K562 (cell line): ENCODE results near the gene FAM219B. TPM values are rescaled to one million over a fixed set of nuclear protein-coding genes. Genes with fewer than 3 reads are reported as not detected.

ENCODE experiments used
- CC2D1A ChIP-seq: fragments of 450-650 bp; IDR thresholded peaks from 2 replicates; pipeline ENCODE4 v1.6.1; 2017; ENCODE audit warnings: mild to moderate bottlenecking
- CHCHD3 ChIP-seq: fragments of 250-450 bp; sonication (Bioruptor Pico); IDR thresholded peaks from 2 replicates; pipeline ENCODE4 v2.1.2; 2022; ENCODE audit warnings: mild to moderate bottlenecking
- EWSR1 ChIP-seq: fragments of 450-650 bp; IDR thresholded peaks from 2 replicates; pipeline ENCODE4 v1.6.1; 2018; ENCODE audit warnings: borderline replicate concordance, mild to moderate bottlenecking, low read depth, moderate library complexity; ENCODE audit not compliant: partially characterized antibody
- FOXJ3 ChIP-seq: sonication (generic); formaldehyde crosslinking; IDR thresholded peaks from 2 replicates; pipeline ENCODE4 v1.4.0; 2020; ENCODE audit warnings: mild to moderate bottlenecking, missing genetic modification reagents
- GTF2A2 ChIP-seq: IDR thresholded peaks from 2 replicates; pipeline ENCODE4 v1.6.1; 2016; ENCODE audit warnings: mild to moderate bottlenecking, missing genetic modification characterization, missing compliant biosample characterization
- NFXL1 ChIP-seq: fragments of 450-650 bp; formaldehyde crosslinking; IDR thresholded peaks from 2 replicates; pipeline ENCODE4 v1.4.0; 2021; ENCODE audit warnings: mild to moderate bottlenecking
- NR2F6 ChIP-seq: fragments of 450-650 bp; formaldehyde crosslinking; IDR thresholded peaks from 2 replicates; pipeline ENCODE4 v1.4.0; 2020; ENCODE audit warnings: mild to moderate bottlenecking
- RBM39 ChIP-seq: fragments of 200-400 bp; formaldehyde crosslinking; optimal IDR thresholded peaks from 2 replicates; pipeline ENCODE3; 2018; ENCODE audit warnings: low read depth, low read length
- RFX1 ChIP-seq: fragments of 450-650 bp; IDR thresholded peaks from 2 replicates; pipeline ENCODE4 v1.6.1; 2016; ENCODE audit warnings: mild to moderate bottlenecking, moderate library complexity
- TSC22D4 ChIP-seq: fragments of 450-650 bp; IDR thresholded peaks from 2 replicates; pipeline ENCODE4 v1.6.1; 2016; ENCODE audit warnings: missing genetic modification characterization, missing biosample characterization, control low read depth
- YY1 ChIP-seq, 3 experiments: IDR thresholded peaks; 2 replicates each; pipeline ENCODE4 v1.6.1; 2011; ENCODE audit warnings: low read length in 2 of 3, mild to moderate bottlenecking in 2 of 3, moderate library complexity in 2 of 3, borderline replicate concordance in 1 of 3, control low read depth in 1 of 3, low read depth in 1 of 3; ENCODE audit not compliant: insufficient read depth in 3 of 3, insufficient replicate concordance in 2 of 3, control insufficient read depth in 1 of 3, insufficient read length in 1 of 3; ENCODE audit errors: extremely low read depth in 1 of 3
- ZNF644 ChIP-seq: fragments of 200-800 bp; sonication (Bioruptor generic); IDR thresholded peaks from 2 replicates; pipeline ENCODE4 v1.6.1; 2016; ENCODE audit warnings: low read depth, missing genetic modification characterization, missing compliant biosample characterization
- polyA plus RNA-seq, 8 experiments: library from polyadenylated mRNA; depleted of rRNA in 4 of 8; stranded (reverse) in 5 of 8; unstranded in 3 of 8; fragments of >200 nt; fragmentation: Nextera tagmentation in 2 of 8; fragmentation: Illumina TruSeq in 1 of 8; extraction: Ambion mirVana in 2 of 8; extraction: Trizol in 1 of 8; gene quantifications; 2 replicates each; pipeline versions ENCODE4 v1.2.1 to v1.2.3, GENCODE V29; 2011 to 2014; ENCODE audit warnings: inconsistent platforms in 1 of 8, missing spikeins in 1 of 8
- total RNA-seq, 7 experiments: library from RNA; depleted of rRNA in 6 of 7; stranded (reverse); fragments of >200 nt in 6 of 7; fragmentation: Illumina TruSeq in 2 of 7; extraction: Trizol in 2 of 7; gene quantifications; 2 replicates each; pipeline versions ENCODE4 v1.2.1 to v1.2.3, GENCODE V29; 2011 to 2021; ENCODE audit warnings: low replicate concordance in 1 of 7
- TF ChIP-seq, protein P1 (sequence below), 2 experiments: fragments of 450-650 bp in 1 of 2; IDR thresholded peaks; 2 replicates each; pipeline ENCODE4 v1.6.1; 2011 to 2017; ENCODE audit warnings: low read depth in 2 of 2, antibody characterized with exemption in 1 of 2, borderline replicate concordance in 1 of 2, low read length in 1 of 2, mild to moderate bottlenecking in 1 of 2, mixed read lengths in 1 of 2; ENCODE audit not compliant: control insufficient read depth in 1 of 2
- TF ChIP-seq, protein P2 (sequence below): fragments of 250-450 bp; sonication (Bioruptor Pico); IDR thresholded peaks from 2 replicates; pipeline ENCODE4 v1.4.0; 2020
- TF ChIP-seq, protein P3 (sequence below): sonication (generic); formaldehyde crosslinking; IDR thresholded peaks from 2 replicates; pipeline ENCODE4 v1.8.1; 2023; ENCODE audit warnings: mild to moderate bottlenecking, missing genetic modification reagents

FAM219B gene
- total and polyA plus RNA-seq, 9 of the 15 experiments (the other 6 are each of a cell fraction or from before 2014, with no cell fraction given), result 6.8 to 50.4 (median 29.4) TPM

DNA sequence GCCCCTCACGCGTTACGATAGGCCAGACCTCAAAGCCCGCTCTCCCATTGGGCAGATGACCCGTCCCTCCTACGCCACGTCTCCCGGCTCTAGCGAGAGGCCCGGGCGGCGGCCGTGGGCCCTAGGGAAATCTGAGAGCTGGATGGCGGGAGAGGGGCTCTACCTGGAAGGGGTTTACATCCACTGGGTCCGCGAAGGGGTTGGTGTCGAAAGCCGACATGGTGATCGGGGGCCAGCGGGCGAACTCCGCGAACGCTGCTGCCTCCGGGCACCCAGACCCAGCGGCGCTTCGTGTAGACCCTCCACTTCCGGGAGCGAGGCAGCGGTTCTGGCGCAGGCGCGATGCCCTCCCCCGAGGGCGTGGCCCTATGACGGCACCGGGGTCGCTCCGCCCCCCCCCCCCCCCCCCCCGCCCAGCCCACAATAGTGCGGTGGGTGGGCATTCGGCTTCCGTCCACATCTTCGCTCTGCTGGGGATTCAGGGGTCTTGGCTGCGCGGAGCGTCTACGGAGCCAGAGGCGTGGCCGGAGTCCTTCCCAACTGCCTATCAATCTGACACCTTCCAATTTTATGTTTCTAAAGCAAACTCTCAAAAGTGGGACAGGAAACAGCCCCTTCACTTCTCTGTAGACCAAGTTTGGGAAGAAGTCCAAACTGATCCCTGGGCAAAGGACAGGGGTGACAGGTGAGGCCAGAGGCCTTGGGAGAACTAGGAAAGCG lies 33.5 kb downstream of the FAM219B start, which contains the start of gene SCAMP2 (continued):
- TF ChIP-seq, protein P1, sequence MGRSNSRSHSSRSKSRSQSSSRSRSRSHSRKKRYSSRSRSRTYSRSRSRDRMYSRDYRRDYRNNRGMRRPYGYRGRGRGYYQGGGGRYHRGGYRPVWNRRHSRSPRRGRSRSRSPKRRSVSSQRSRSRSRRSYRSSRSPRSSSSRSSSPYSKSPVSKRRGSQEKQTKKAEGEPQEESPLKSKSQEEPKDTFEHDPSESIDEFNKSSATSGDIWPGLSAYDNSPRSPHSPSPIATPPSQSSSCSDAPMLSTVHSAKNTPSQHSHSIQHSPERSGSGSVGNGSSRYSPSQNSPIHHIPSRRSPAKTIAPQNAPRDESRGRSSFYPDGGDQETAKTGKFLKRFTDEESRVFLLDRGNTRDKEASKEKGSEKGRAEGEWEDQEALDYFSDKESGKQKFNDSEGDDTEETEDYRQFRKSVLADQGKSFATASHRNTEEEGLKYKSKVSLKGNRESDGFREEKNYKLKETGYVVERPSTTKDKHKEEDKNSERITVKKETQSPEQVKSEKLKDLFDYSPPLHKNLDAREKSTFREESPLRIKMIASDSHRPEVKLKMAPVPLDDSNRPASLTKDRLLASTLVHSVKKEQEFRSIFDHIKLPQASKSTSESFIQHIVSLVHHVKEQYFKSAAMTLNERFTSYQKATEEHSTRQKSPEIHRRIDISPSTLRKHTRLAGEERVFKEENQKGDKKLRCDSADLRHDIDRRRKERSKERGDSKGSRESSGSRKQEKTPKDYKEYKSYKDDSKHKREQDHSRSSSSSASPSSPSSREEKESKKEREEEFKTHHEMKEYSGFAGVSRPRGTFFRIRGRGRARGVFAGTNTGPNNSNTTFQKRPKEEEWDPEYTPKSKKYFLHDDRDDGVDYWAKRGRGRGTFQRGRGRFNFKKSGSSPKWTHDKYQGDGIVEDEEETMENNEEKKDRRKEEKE (IDR thresholded peaks at IDR 0.05; ENCODE audit: borderline replicate concordance in 1 of 2, control insufficient read depth in 1 of 2, low read depth in 2 of 2, low read length in 1 of 2), result no peak
- no peak for TF ChIP-seq GTF2A2 (tag)
- TF ChIP-seq NR2F6 (CRISPR knock-in tag), result no peak
- no peak for TF ChIP-seq CHCHD3
- TF ChIP-seq, protein P2, sequence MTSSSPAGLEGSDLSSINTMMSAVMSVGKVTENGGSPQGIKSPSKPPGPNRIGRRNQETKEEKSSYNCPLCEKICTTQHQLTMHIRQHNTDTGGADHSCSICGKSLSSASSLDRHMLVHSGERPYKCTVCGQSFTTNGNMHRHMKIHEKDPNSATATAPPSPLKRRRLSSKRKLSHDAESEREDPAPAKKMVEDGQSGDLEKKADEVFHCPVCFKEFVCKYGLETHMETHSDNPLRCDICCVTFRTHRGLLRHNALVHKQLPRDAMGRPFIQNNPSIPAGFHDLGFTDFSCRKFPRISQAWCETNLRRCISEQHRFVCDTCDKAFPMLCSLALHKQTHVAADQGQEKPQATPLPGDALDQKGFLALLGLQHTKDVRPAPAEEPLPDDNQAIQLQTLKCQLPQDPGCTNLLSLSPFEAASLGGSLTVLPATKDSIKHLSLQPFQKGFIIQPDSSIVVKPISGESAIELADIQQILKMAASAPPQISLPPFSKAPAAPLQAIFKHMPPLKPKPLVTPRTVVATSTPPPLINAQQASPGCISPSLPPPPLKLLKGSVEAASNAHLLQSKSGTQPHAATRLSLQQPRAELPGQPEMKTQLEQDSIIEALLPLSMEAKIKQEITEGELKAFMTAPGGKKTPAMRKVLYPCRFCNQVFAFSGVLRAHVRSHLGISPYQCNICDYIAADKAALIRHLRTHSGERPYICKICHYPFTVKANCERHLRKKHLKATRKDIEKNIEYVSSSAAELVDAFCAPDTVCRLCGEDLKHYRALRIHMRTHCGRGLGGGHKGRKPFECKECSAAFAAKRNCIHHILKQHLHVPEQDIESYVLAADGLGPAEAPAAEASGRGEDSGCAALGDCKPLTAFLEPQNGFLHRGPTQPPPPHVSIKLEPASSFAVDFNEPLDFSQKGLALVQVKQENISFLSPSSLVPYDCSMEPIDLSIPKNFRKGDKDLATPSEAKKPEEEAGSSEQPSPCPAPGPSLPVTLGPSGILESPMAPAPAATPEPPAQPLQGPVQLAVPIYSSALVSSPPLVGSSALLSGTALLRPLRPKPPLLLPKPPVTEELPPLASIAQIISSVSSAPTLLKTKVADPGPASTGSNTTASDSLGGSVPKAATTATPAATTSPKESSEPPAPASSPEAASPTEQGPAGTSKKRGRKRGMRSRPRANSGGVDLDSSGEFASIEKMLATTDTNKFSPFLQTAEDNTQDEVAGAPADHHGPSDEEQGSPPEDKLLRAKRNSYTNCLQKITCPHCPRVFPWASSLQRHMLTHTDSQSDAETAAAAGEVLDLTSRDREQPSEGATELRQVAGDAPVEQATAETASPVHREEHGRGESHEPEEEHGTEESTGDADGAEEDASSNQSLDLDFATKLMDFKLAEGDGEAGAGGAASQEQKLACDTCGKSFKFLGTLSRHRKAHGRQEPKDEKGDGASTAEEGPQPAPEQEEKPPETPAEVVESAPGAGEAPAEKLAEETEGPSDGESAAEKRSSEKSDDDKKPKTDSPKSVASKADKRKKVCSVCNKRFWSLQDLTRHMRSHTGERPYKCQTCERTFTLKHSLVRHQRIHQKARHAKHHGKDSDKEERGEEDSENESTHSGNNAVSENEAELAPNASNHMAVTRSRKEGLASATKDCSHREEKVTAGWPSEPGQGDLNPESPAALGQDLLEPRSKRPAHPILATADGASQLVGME (CRISPR knock-in tag), result 0 out of 2 replicates have a peak, but pooled peaks have one; percentile 31
- TF ChIP-seq, protein P3, sequence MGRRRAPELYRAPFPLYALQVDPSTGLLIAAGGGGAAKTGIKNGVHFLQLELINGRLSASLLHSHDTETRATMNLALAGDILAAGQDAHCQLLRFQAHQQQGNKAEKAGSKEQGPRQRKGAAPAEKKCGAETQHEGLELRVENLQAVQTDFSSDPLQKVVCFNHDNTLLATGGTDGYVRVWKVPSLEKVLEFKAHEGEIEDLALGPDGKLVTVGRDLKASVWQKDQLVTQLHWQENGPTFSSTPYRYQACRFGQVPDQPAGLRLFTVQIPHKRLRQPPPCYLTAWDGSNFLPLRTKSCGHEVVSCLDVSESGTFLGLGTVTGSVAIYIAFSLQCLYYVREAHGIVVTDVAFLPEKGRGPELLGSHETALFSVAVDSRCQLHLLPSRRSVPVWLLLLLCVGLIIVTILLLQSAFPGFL (CRISPR knock-in tag), result 0 out of 2 replicates have a peak, but pooled peaks have one; percentile 57
- no peak for TF ChIP-seq NFXL1
- TF ChIP-seq RBM39, result no peak
- no peak for TF ChIP-seq FOXJ3
- TF ChIP-seq RFX1, result no peak
- TF ChIP-seq TSC22D4 (tag), result no peak
- TF ChIP-seq EWSR1, result no peak
- TF ChIP-seq YY1 (IDR thresholded peaks at IDR 0.05; ENCODE audit: borderline replicate concordance in 1 of 3, control insufficient read depth in 1 of 3, extremely low read depth in 1 of 3, insufficient read depth in 3 of 3, insufficient read length in 1 of 3, insufficient replicate concordance in 2 of 3, low read depth in 1 of 3, low read length in 2 of 3), result peak in 1 of 3 experiments; percentile 22
- TF ChIP-seq ZNF644 (tag), result no peak
- no peak for TF ChIP-seq CC2D1A
